AG09319 (cell line): ENCODE measurements around the gene CERS6.
A peak's percentile ranks its signal among the peaks of the same experiment; 100 is the strongest.
"Not testable (repeated sequence)": the region's sequence is repeated elsewhere in the genome, so short reads cannot be mapped to it uniquely, and the experiment has no call there.

Source experiments
- DNase-seq: peaks from one replicate; pipeline ENCODE4 v3.0.0-alpha.2; 2010; ENCODE audit warnings: low read depth; ENCODE audit errors: extremely low read depth
- CTCF ChIP-seq: IDR thresholded peaks from 2 replicates; pipeline ENCODE4 v1.5.1; 2011; ENCODE audit warnings: low read depth, mild to moderate bottlenecking, inconsistent platforms, low read length, moderate library complexity

The CERS6 gene

GRCh38 chr2:168501466-168502065 lies 45.5 kb downstream of the CERS6 start:
- TF ChIP-seq CTCF = no peak
- DNase-seq = no peak

GRCh38 chr2:168502852-168503251 lies 46.8 kb downstream of the CERS6 start:
- not testable (repeated sequence) for DNase-seq

- no peak for TF ChIP-seq CTCF
- DNase-seq = no peak
These were observed 47.8 kb downstream of the CERS6 start for GRCh38 chr2:168503901-168504300.

- no peak for DNase-seq
- no peak for TF ChIP-seq CTCF
These were observed 48.3 kb downstream of the CERS6 start for GRCh38 chr2:168504323-168504722.

- DNase-seq = no peak
- no peak for TF ChIP-seq CTCF
These were observed 54.2 kb downstream of the CERS6 start for GRCh38 chr2:168510125-168510756.

GRCh38 chr2:168514692-168515091 lies 58.6 kb downstream of the CERS6 start:
- DNase-seq = no peak
- no peak for TF ChIP-seq CTCF

- TF ChIP-seq CTCF = no peak
These were observed 59.4 kb downstream of the CERS6 start for GRCh38 chr2:168515502-168515901.

GRCh38 chr2:168517816-168518215 lies 61.7 kb downstream of the CERS6 start:
- DNase-seq = no peak
- TF ChIP-seq CTCF = no peak

More at GRCh38 chr2:168515502-168515901, 59.4 kb downstream of the CERS6 start:
- peak; percentile 59 for DNase-seq
